CD8-positive, alpha-beta memory T cell (primary cell): Measurements from ENCODE around the gene EMILIN2. TPM values are rescaled to one million over a fixed set of nuclear protein-coding genes. Genes with fewer than 3 reads are reported as not detected.
"Not testable (repeated sequence)": the region's sequence is repeated elsewhere in the genome, so short reads cannot be mapped to it uniquely, and the experiment has no call there.

Source experiments
- CTCF ChIA-PET: fragments of 350-600 bp; sonication (Branson Sonifier 250); formaldehyde crosslinking; loops from one replicate; lab custom pipeline; 2021; ENCODE audit warnings: antibody characterized with exemption; lab: Charles Lee
- POLR2A ChIA-PET: fragments of 350-600 bp; sonication (Branson Sonifier 250); formaldehyde crosslinking; loops from one replicate; lab custom pipeline; 2021; ENCODE audit warnings: antibody characterized with exemption; lab: Charles Lee
- DNase-seq, 5 donors: peaks; one replicate each; pipeline versions ENCODE4 v3.0.0 to v3.0.0-alpha.2; 2020 to 2022; ENCODE audit warnings: mixed read lengths in 1 of 5
- H3K27ac ChIP-seq: one replicate; pipeline ENCODE4 v1.7.0; 2013; ENCODE audit warnings: low read depth, mild to moderate bottlenecking, low read length, moderate library complexity
- H3K27me3 ChIP-seq: 2 replicates; pipeline ENCODE4 v1.7.0; 2013; ENCODE audit warnings: low read length, mild to moderate bottlenecking; ENCODE audit not compliant: insufficient read depth, poor library complexity, severe bottlenecking
- H3K36me3 ChIP-seq: 2 replicates; pipeline ENCODE4 v1.7.0; 2013; ENCODE audit warnings: mild to moderate bottlenecking, low read length, moderate library complexity; ENCODE audit not compliant: insufficient read depth
- H3K4me1 ChIP-seq: 2 replicates; pipeline ENCODE4 v1.7.0; 2013; ENCODE audit warnings: mild to moderate bottlenecking, low read length, moderate library complexity; ENCODE audit not compliant: insufficient read depth
- H3K4me3 ChIP-seq: 2 replicates; pipeline ENCODE4 v1.7.0; 2013; ENCODE audit warnings: mild to moderate bottlenecking, low read length
- H3K9me3 ChIP-seq: 2 replicates; pipeline ENCODE4 v1.7.0; 2013; ENCODE audit warnings: mild to moderate bottlenecking, low read length
- H3K27ac Mint-ChIP-seq, 8 donors: one replicate each; pipeline ENCODE4 v1.8.0; 2020 to 2021; ENCODE audit warnings: mixed read lengths in 8 of 8, mild to moderate bottlenecking in 6 of 8, inconsistent platforms in 3 of 8, moderate library complexity in 3 of 8
- H3K27me3 Mint-ChIP-seq, 2 donors: one replicate each; pipeline ENCODE4 v1.8.0; 2020 to 2021; ENCODE audit warnings: mixed read lengths in 2 of 2, mild to moderate bottlenecking in 1 of 2, moderate library complexity in 1 of 2
- H3K36me3 Mint-ChIP-seq, 3 donors: one replicate each; pipeline ENCODE4 v1.8.0; 2020 to 2021; ENCODE audit warnings: mixed read lengths in 3 of 3, inconsistent platforms in 1 of 3, mild to moderate bottlenecking in 1 of 3
- H3K4me1 Mint-ChIP-seq, 3 donors: one replicate each; pipeline ENCODE4 v1.8.0; 2020 to 2021; ENCODE audit warnings: mixed read lengths in 3 of 3, inconsistent platforms in 1 of 3, mild to moderate bottlenecking in 1 of 3
- H3K4me3 Mint-ChIP-seq, 7 donors: one replicate each; pipeline ENCODE4 v1.8.0; 2020 to 2021; ENCODE audit warnings: mixed read lengths in 7 of 7, mild to moderate bottlenecking in 6 of 7, moderate library complexity in 4 of 7, inconsistent platforms in 2 of 7
- H3K9me3 Mint-ChIP-seq, 5 donors: one replicate each; pipeline ENCODE4 v1.8.0; 2020 to 2022; ENCODE audit warnings: mixed read lengths in 5 of 5, mild to moderate bottlenecking in 3 of 5, moderate library complexity in 2 of 5, inconsistent platforms in 1 of 5
- polyA plus RNA-seq: library from polyadenylated mRNA; unstranded; fragments of 300-500 nt; fragmentation: Illumina TruSeq; gene quantifications from one replicate; pipeline ENCODE4 v1.2.3, GENCODE V29; 2021
- total RNA-seq, 2 experiments: library from RNA; stranded (reverse); gene quantifications; one replicate each; pipeline ENCODE4 v1.2.3, GENCODE V29; 2021

Gene EMILIN2
- total and polyA plus RNA-seq, 3 experiments from 2014 or later: 4.5 to 27.8 (median 22.7) TPM

GRCh38 chr18:2915486-2915885 is 68.7 kb downstream of the EMILIN2 start:
- H3K9me3 Mint-ChIP-seq, H3K4me3 ChIP-seq, H3K27ac Mint-ChIP-seq, H3K27ac ChIP-seq, H3K9me3 ChIP-seq, DNase-seq, H3K4me1 ChIP-seq, H3K4me3 Mint-ChIP-seq, H3K27me3 Mint-ChIP-seq, POLR2A ChIA-PET, H3K27me3 ChIP-seq: not testable (repeated sequence)
- Mint-ChIP-seq H3K4me1 (peaks cover 11 to 13% (median 11%) of the 10 kb centered on the region in 3 donors), H3K36me3 (peaks cover 0 to 87% (median 11%) of the 10 kb centered on the region in 3 donors)
- CTCF ChIA-PET: interaction anchor here (1.0 to 1.7 kb wide), 4 partner anchors 8 to 79 kb away, joined by 3 to 6 read pairs (median 4); no protein-coding TSS in a partner anchor
- peaks cover 35% of the 10 kb centered on the region for H3K36me3 ChIP-seq

DNA sequence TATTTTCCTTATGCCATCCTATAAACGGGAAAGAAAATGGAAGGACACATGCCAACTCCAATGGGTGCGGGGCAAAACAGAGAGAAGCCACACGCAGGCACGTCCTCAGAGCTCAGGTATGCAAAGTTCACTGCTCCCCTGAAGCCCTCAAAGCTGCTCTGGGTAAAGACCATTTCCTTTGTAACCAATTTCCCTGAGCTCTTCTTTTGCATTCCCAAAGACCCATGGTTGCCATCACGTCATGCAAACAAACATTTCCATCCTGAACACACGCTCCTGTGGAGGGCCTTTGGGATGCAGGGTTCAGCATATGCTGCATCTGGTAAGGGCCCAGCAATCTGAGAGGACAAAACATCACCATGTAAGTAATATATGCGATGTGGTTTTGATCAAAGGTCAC is 69.4 kb downstream of the EMILIN2 start:
- H3K36me3 ChIP-seq: peaks cover 42% of the 10 kb centered on the region
- no peak for DNase-seq
- no peaks in the 10 kb centered on the region for H3K4me1 ChIP-seq
- H3K27ac Mint-ChIP-seq: peak overlapping the region in 6 of 8 donors; percentile 27 to 83 (median 69)
- no peak overlapping the region for H3K27ac ChIP-seq
- no peaks in the 10 kb centered on the region for H3K27me3 ChIP-seq
- H3K27me3 Mint-ChIP-seq: no peaks in the 10 kb centered on the region
- peaks cover 6 to 88% (median 16%) of the 10 kb centered on the region in 3 donors for H3K36me3 Mint-ChIP-seq
- ChIA-PET CTCF (interaction anchor here (1.0 to 1.7 kb wide), 5 partner anchors 9 to 78 kb away, joined by 3 to 6 read pairs (median 4); no protein-coding TSS in a partner anchor), POLR2A (interaction anchor here (0.8 kb wide), 1 partner anchor 20 kb away, joined by 3 read pairs; no protein-coding TSS in a partner anchor)
- H3K9me3 ChIP-seq: no peaks in the 10 kb centered on the region
- peaks cover 11 to 13% (median 11%) of the 10 kb centered on the region in 3 donors for H3K4me1 Mint-ChIP-seq
- H3K4me3 ChIP-seq: no peak overlapping the region
- H3K4me3 Mint-ChIP-seq: no peak overlapping the region
- H3K9me3 Mint-ChIP-seq: no peaks in the 10 kb centered on the region

- Histone ChIP-seq H3K4me3 (no peak overlapping the region), H3K4me1 (no peaks in the 10 kb centered on the region), H3K9me3 (no peaks in the 10 kb centered on the region), H3K27ac (no peak overlapping the region), H3K36me3 (peaks cover 51% of the 10 kb centered on the region), H3K27me3 (no peaks in the 10 kb centered on the region)
- ChIA-PET POLR2A (interaction anchor here (1.0 kb wide), 1 partner anchor 10 kb away, joined by 3 read pairs; no protein-coding TSS in a partner anchor), CTCF (interaction anchor here (1.3 to 1.7 kb wide), 3 partner anchors 15 to 211 kb away, joined by 3 to 6 read pairs (median 4); no protein-coding TSS in a partner anchor)
- Mint-ChIP-seq H3K36me3 (peaks cover 9 to 96% (median 19%) of the 10 kb centered on the region in 3 donors), H3K4me3 (no peak overlapping the region), H3K27ac (peak overlapping the region in 7 of 8 donors; percentile 21 to 89 (median 72)), H3K4me1 (peaks cover 11 to 13% (median 11%) of the 10 kb centered on the region in 3 donors), H3K27me3 (no peaks in the 10 kb centered on the region), H3K9me3 (no peaks in the 10 kb centered on the region)
- no peak for DNase-seq
Observed at GRCh38 chr18:2917259-2918047, 70.6 kb downstream of the EMILIN2 start.

- peak overlapping the region in 7 of 8 donors; percentile 12 to 84 (median 36) for H3K27ac Mint-ChIP-seq
- ChIA-PET CTCF (interaction anchor here (0.8 to 1.5 kb wide), 6 partner anchors 9 to 76 kb away, joined by 3 to 4 read pairs (median 3); no protein-coding TSS in a partner anchor), POLR2A (interaction anchor here (1.0 kb wide), 1 partner anchor 11 kb away, joined by 3 read pairs; no protein-coding TSS in a partner anchor)
- Histone ChIP-seq H3K4me1 (no peaks in the 10 kb centered on the region), H3K27ac (no peak overlapping the region), H3K9me3 (no peaks in the 10 kb centered on the region), H3K36me3 (peaks cover 63% of the 10 kb centered on the region), H3K27me3 (no peaks in the 10 kb centered on the region), H3K4me3 (no peak overlapping the region)
- H3K4me3 Mint-ChIP-seq: no peak overlapping the region
- no peaks in the 10 kb centered on the region for H3K9me3 Mint-ChIP-seq
- peaks cover 0 to 1% of the 10 kb centered on the region in 2 donors for H3K27me3 Mint-ChIP-seq
- H3K4me1 Mint-ChIP-seq: peaks cover 11 to 13% (median 11%) of the 10 kb centered on the region in 3 donors
- DNase-seq: no peak
- peaks cover 9 to 97% (median 26%) of the 10 kb centered on the region in 3 donors for H3K36me3 Mint-ChIP-seq
Observed at GRCh38 chr18:2918761-2919550, 72.2 kb downstream of the EMILIN2 start.

- Histone ChIP-seq H3K4me3 (no peak overlapping the region), H3K27ac (no peak overlapping the region), H3K36me3 (peaks cover 70% of the 10 kb centered on the region), H3K27me3 (no peaks in the 10 kb centered on the region), H3K4me1 (no peaks in the 10 kb centered on the region), H3K9me3 (no peaks in the 10 kb centered on the region)
- peaks cover 0 to 1% of the 10 kb centered on the region in 2 donors for H3K27me3 Mint-ChIP-seq
- H3K36me3 Mint-ChIP-seq: peaks cover 9 to 97% (median 29%) of the 10 kb centered on the region in 3 donors
- no peak overlapping the region for H3K4me3 Mint-ChIP-seq
- ChIA-PET CTCF (interaction anchor here (0.8 to 1.5 kb wide), 3 partner anchors 8 to 66 kb away, joined by 3 to 4 read pairs (median 3); no protein-coding TSS in a partner anchor), POLR2A (no interaction called here)
- H3K27ac Mint-ChIP-seq: peak overlapping the region in 4 of 8 donors; percentile 12 to 36 (median 17)
- H3K9me3 Mint-ChIP-seq: no peaks in the 10 kb centered on the region
- DNase-seq: no peak
- peaks cover 11 to 13% (median 11%) of the 10 kb centered on the region in 3 donors for H3K4me1 Mint-ChIP-seq
Observed at GRCh38 chr18:2919600-2919999, 72.8 kb downstream of the EMILIN2 start.

GRCh38 chr18:2920027-2920426 is 73.2 kb downstream of the EMILIN2 start:
- POLR2A ChIA-PET: no interaction called here
- H3K36me3 Mint-ChIP-seq: peaks cover 9 to 97% (median 31%) of the 10 kb centered on the region in 3 donors

DNA sequence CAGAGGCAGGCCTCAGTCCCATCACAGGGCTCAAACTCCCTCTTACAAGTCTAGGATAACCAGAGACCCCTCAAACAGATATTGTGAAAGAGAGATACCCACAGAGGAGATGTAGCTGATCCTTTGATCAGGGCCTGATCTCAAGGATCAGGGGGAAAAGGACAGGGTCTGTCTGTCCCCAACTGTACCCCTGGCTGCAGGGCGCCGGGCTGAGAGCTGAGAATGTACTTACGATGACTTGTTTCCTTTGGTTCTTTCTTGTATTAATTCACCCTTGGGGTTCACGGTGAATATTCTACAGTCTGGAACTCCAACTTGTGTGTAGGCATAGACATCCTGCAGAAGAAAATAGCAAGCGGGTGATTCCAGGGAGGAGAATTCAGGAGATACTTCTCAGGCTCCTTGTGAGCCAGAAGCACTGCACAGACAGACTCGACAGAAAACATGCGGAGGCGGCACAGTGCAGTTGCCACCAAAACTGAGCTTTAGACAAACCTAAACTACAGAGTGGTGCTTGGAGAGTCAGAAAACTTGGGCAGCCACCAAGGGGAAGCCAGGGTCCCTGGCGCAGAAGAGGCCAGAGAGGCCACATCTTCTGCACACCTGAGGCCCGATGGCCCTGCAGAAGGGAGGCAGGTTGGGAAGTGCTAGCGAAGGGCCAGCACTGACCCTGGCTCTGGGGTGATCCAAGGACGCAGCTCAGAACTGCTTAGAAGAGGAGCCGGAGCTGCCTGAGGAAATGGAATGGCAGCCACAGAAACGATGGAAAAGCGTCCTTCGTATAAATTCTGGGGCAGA is 73.9 kb downstream of the EMILIN2 start:
- peaks cover 9 to 97% (median 33%) of the 10 kb centered on the region in 3 donors for H3K36me3 Mint-ChIP-seq
- H3K9me3 Mint-ChIP-seq: no peaks in the 10 kb centered on the region
- ChIA-PET POLR2A (interaction anchor here (0.7 kb wide), 1 partner anchor 25 kb away, joined by 3 read pairs; no protein-coding TSS in a partner anchor), CTCF (no interaction called here)
- no peak overlapping the region for H3K4me3 Mint-ChIP-seq
- H3K27me3 ChIP-seq: no peaks in the 10 kb centered on the region
- no peaks in the 10 kb centered on the region for H3K9me3 ChIP-seq
- no peak for DNase-seq
- no peaks in the 10 kb centered on the region for H3K4me1 ChIP-seq
- no peak overlapping the region for H3K27ac ChIP-seq
- H3K36me3 ChIP-seq: peaks cover 77% of the 10 kb centered on the region
- peak overlapping the region in 6 of 8 donors; percentile 8 to 81 (median 40) for H3K27ac Mint-ChIP-seq
- H3K27me3 Mint-ChIP-seq: peaks cover 0 to 1% of the 10 kb centered on the region in 2 donors
- peaks cover 11 to 13% (median 11%) of the 10 kb centered on the region in 3 donors for H3K4me1 Mint-ChIP-seq
- no peak overlapping the region for H3K4me3 ChIP-seq

More at GRCh38 chr18:2920027-2920426, 73.2 kb downstream of the EMILIN2 start:
- Mint-ChIP-seq H3K27me3 (peaks cover 0 to 1% of the 10 kb centered on the region in 2 donors), H3K27ac (peak overlapping the region in 3 of 8 donors; percentile 22 to 81 (median 68)), H3K4me1 (peaks cover 11 to 13% (median 11%) of the 10 kb centered on the region in 3 donors), H3K4me3 (no peak overlapping the region), H3K9me3 (no peaks in the 10 kb centered on the region)
- H3K27ac ChIP-seq: no peak overlapping the region
- DNase-seq: no peak
- H3K36me3 ChIP-seq: peaks cover 71% of the 10 kb centered on the region
- H3K4me1 ChIP-seq: no peaks in the 10 kb centered on the region
- H3K4me3 ChIP-seq: no peak overlapping the region
- no peaks in the 10 kb centered on the region for H3K27me3 ChIP-seq
- CTCF ChIA-PET: interaction anchor here (0.8 kb wide), 1 partner anchor 65 kb away, joined by 3 read pairs; no protein-coding TSS in a partner anchor
- H3K9me3 ChIP-seq: no peaks in the 10 kb centered on the region
